HepG2 (cell line): ENCODE data around the gene ISLR. TPM values are rescaled to one million over a fixed set of nuclear protein-coding genes. Genes with fewer than 3 reads are reported as not detected.

Experiments
- ATAC-seq: fragments of 200-7000 bp; cut with Tn5 transposase; 3 replicates; pipeline ENCODE4 v1.9.1; 2020; ENCODE audit warnings: mild to moderate bottlenecking, moderate library complexity
- BruUV-seq: library from RNA; stranded (reverse); fragments of 400-500 nt; replicated peaks from 2 replicates; lab custom pipeline; 2021; lab: Mats Ljungman, UMichigan
- CTCF ChIA-PET: fragments of 300-600 bp; formaldehyde crosslinking; extraction: SDS; loops from one replicate; lab custom pipeline; 2021; ENCODE audit warnings: low total read pairs, inconsistent platforms, low intra/inter-chr PET ratio; lab: Yijun Ruan, JAX
- POLR2A ChIA-PET: fragments of 350-600 bp; sonication (Branson Sonifier 250); formaldehyde crosslinking; loops from one replicate; lab custom pipeline; 2020; ENCODE audit warnings: antibody characterized with exemption, inconsistent platforms; lab: Yijun Ruan, JAX
- DNase-seq: peaks from one replicate; pipeline ENCODE4 v3.0.0-alpha.2; 2015; ENCODE audit warnings: low spot score
- FAIRE-seq: peaks from 3 replicates; lab custom pipeline; 2011; peaks lifted over from hg19 to GRCh38; lab: Jason Lieb, UNC
- H2AFZ ChIP-seq: one replicate; pipeline ENCODE4 v1.6.1; 2011; ENCODE audit warnings: low read length, inconsistent platforms
- H3K27ac ChIP-seq: fragments of 300-600 bp; 3 replicates; pipeline ENCODE4 v1.8.0; 2011; ENCODE audit warnings: mixed run types, mild to moderate bottlenecking, mixed read lengths, low read length, inconsistent platforms; ENCODE audit not compliant: insufficient read depth; ENCODE audit errors: extremely low read length
- H3K27me3 ChIP-seq, 2 experiments: fragments of 200-600 bp in 1 of 2; 2 replicates in 1 of 2; 3 replicates in 1 of 2; pipeline versions ENCODE4 v1.6.0 to v1.8.0; 2011; ENCODE audit warnings: low read length in 2 of 2, mild to moderate bottlenecking in 2 of 2, moderate library complexity in 2 of 2, inconsistent platforms in 1 of 2; ENCODE audit not compliant: insufficient read depth in 2 of 2, control insufficient read depth in 1 of 2
- H3K36me3 ChIP-seq, 2 experiments: fragments of 200-600 bp in 1 of 2; replicated peaks in 1 of 2; 2 replicates in 1 of 2; 3 replicates in 1 of 2; pipeline versions ENCODE4 v1.5.1 to v1.8.0; 2011; ENCODE audit warnings: low read length in 2 of 2, inconsistent platforms in 1 of 2; ENCODE audit not compliant: insufficient read depth in 2 of 2, control insufficient read depth in 1 of 2
- H3K4me1 ChIP-seq: 2 replicates; pipeline ENCODE4 v1.5.1; 2012; ENCODE audit warnings: low read length, inconsistent platforms; ENCODE audit not compliant: insufficient read depth
- H3K4me2 ChIP-seq: 2 replicates; pipeline ENCODE4 v1.6.0; 2011; ENCODE audit warnings: low read depth, low read length, inconsistent platforms
- H3K4me3 ChIP-seq, 3 experiments: fragments of 200-600 bp in 1 of 3; sonication (generic), shearing (Covaris generic) in 1 of 3; replicated peaks in 1 of 3; 2 replicates each; pipeline ENCODE4 v1.5.1; 2011 to 2016; ENCODE audit warnings: low read length in 3 of 3, inconsistent platforms in 2 of 3, low read depth in 2 of 3, mild to moderate bottlenecking in 2 of 3, control low read depth in 1 of 3, mixed read lengths in 1 of 3; ENCODE audit not compliant: insufficient read depth in 1 of 3
- H3K79me2 ChIP-seq: one replicate; pipeline ENCODE4 v1.6.1; 2011; ENCODE audit warnings: low read length, inconsistent platforms; ENCODE audit not compliant: insufficient read depth
- H3K9ac ChIP-seq: 2 replicates; pipeline ENCODE4 v1.6.0; 2011; ENCODE audit warnings: mild to moderate bottlenecking, low read depth, low read length, inconsistent platforms; ENCODE audit not compliant: insufficient read depth
- H3K9me3 ChIP-seq: 2 replicates; pipeline ENCODE4 v1.5.1; 2012; ENCODE audit warnings: mild to moderate bottlenecking, low read length
- H4K20me1 ChIP-seq: 2 replicates; pipeline ENCODE4 v1.6.0; 2011; ENCODE audit warnings: inconsistent platforms, mild to moderate bottlenecking, low read length, moderate library complexity; ENCODE audit not compliant: insufficient read depth
- CBX2 ChIP-seq, 2 experiments: fragments of 200-600 bp in 1 of 2; sonication (generic); formaldehyde crosslinking in 1 of 2; IDR thresholded peaks; 2 replicates each; pipeline versions ENCODE4 v1.7.0 to v1.8.1; 2018 to 2022; ENCODE audit warnings: low read depth in 2 of 2, low read length in 1 of 2, mild to moderate bottlenecking in 1 of 2, missing genetic modification reagents in 1 of 2
- CEBPZ ChIP-seq: IDR thresholded peaks from 2 replicates; pipeline ENCODE4 v1.6.1; 2012; ENCODE audit warnings: low read length, improper control_type of control experiment
- CERS6 ChIP-seq: sonication (generic); formaldehyde crosslinking; IDR thresholded peaks from 2 replicates; pipeline ENCODE4 v1.5.0; 2020; ENCODE audit warnings: missing genetic modification reagents
- ELF3 ChIP-seq: IDR thresholded peaks from 2 replicates; pipeline ENCODE4 v1.6.1; 2016; ENCODE audit warnings: missing genetic modification reagents, missing compliant biosample characterization
- ELF4 ChIP-seq: sonication (generic); formaldehyde crosslinking; IDR thresholded peaks from 2 replicates; pipeline ENCODE4 v1.5.0; 2020; ENCODE audit warnings: missing genetic modification reagents, mild to moderate bottlenecking, moderate library complexity, borderline replicate concordance
- ONECUT2 ChIP-seq: sonication (generic); formaldehyde crosslinking; IDR thresholded peaks from 2 replicates; pipeline ENCODE4 v1.4.0; 2020; ENCODE audit warnings: missing genetic modification reagents
- TARDBP ChIP-seq: sonication (generic); formaldehyde crosslinking; IDR thresholded peaks from 2 replicates; pipeline ENCODE4 v1.8.0; 2022; ENCODE audit warnings: mild to moderate bottlenecking, missing genetic modification reagents
- TFDP1 ChIP-seq: IDR thresholded peaks from 2 replicates; pipeline ENCODE4 v1.6.1; 2016; ENCODE audit warnings: missing compliant biosample characterization, missing genetic modification reagents, borderline replicate concordance
- ZBTB3 ChIP-seq: sonication (generic); formaldehyde crosslinking; IDR thresholded peaks from 2 replicates; pipeline ENCODE4 v1.4.0; 2020; ENCODE audit warnings: low read depth, mild to moderate bottlenecking, moderate library complexity, missing genetic modification reagents, borderline replicate concordance
- ZBTB33 ChIP-seq: sonication (generic); formaldehyde crosslinking; IDR thresholded peaks from 2 replicates; pipeline ENCODE4 v1.4.0; 2020; ENCODE audit warnings: missing genetic modification reagents
- ZMYM4 ChIP-seq: sonication (generic); formaldehyde crosslinking; IDR thresholded peaks from 2 replicates; pipeline ENCODE4 v1.8.1; 2023; ENCODE audit warnings: mild to moderate bottlenecking, missing genetic modification reagents
- ZNF563 ChIP-seq: sonication (generic); formaldehyde crosslinking; IDR thresholded peaks from 2 replicates; pipeline ENCODE4 v1.8.0; 2022; ENCODE audit warnings: mild to moderate bottlenecking, moderate library complexity, missing genetic modification reagents
- ZNF580 ChIP-seq: IDR thresholded peaks from 2 replicates; pipeline ENCODE4 v1.6.1; 2016; ENCODE audit warnings: low read depth, borderline replicate concordance
- ZNF768 ChIP-seq: sonication (generic); formaldehyde crosslinking; IDR thresholded peaks from 2 replicates; pipeline ENCODE4 v1.4.0; 2020; ENCODE audit warnings: missing genetic modification reagents
- ZZZ3 ChIP-seq: sonication (generic); formaldehyde crosslinking; IDR thresholded peaks from 2 replicates; pipeline ENCODE4 v1.4.0; 2020; ENCODE audit warnings: missing genetic modification reagents, mild to moderate bottlenecking, borderline replicate concordance
- WGBS: methylation state at CpG from one replicate; pipeline ENCODE4 v1.1.6; 2017; ENCODE audit warnings: low lambda C conversion rate; 5-methylcytosine and 5-hydroxymethylcytosine counted together
- in situ Hi-C: cut with HindIII; loops from 2 replicates; pipeline ENCODE4 v1.10.0; 2017; ENCODE audit warnings: low pct_unique_long_range_greater_than_20kb; ENCODE audit not compliant: extremely low pct_ligation_motif_present
- intact Hi-C: fragments of 100-400 bp; cut with micrococcal nuclease; formaldehyde crosslinking; loops from one replicate; pipeline ENCODE4 v1.10.0; 2022; ENCODE audit not compliant: unreplicated experiment
- polyA plus RNA-seq, 8 experiments: library from polyadenylated mRNA; depleted of rRNA in 3 of 8; stranded (reverse) in 7 of 8; unstranded in 1 of 8; fragments of >200 nt; fragmentation: Illumina TruSeq in 4 of 8; extraction: Trizol in 4 of 8; gene quantifications; 2 replicates each; pipeline versions ENCODE4 v1.2.1 to v1.2.3, GENCODE V29; 2011 to 2016; ENCODE audit warnings: low read depth in 4 of 8, missing spikeins in 1 of 8, mixed read lengths in 1 of 8; ENCODE audit not compliant: insufficient read depth in 1 of 8
- total RNA-seq, 5 experiments: library from RNA; depleted of rRNA; stranded (reverse); fragments of >200 nt; fragmentation: Illumina TruSeq; extraction: Trizol; gene quantifications; 2 replicates each; pipeline ENCODE4 v1.2.3, GENCODE V29; 2016; ENCODE audit warnings: low read depth in 1 of 5

ISLR gene
- total and polyA plus RNA-seq, 2 of the 13 experiments (the other 11 are each of a cell fraction or from before 2014, with no cell fraction given): not detected

- DNase-seq (peak; percentile 58), FAIRE-seq (no peak), ATAC-seq (peak; percentile 97)
- peak overlapping the region; percentile 18; the same call in 1 of the 2 replicates for H3K4me2 ChIP-seq
- H3K27ac ChIP-seq: no peak overlapping the region
- no peaks in the 10 kb centered on the region for H3K4me1 ChIP-seq
- peaks cover 10 to 51% of the 10 kb centered on the region in 2 experiments; a peak in 4 of 5 replicates for H3K27me3 ChIP-seq
- CTCF ChIA-PET: interaction anchor here (0.7 to 3.1 kb wide), 5 partner anchors 175 to 195 kb away, joined by 3 to 19 read pairs (median 8); no protein-coding TSS in a partner anchor
- H4K20me1 ChIP-seq: 0 out of 2 replicates have a peak, but pooled peaks cover 2% of the 10 kb centered on the region
- H3K79me2 ChIP-seq: no peaks in the 10 kb centered on the region
- POLR2A ChIA-PET: no interaction called here
- H3K9me3 ChIP-seq: no peaks in the 10 kb centered on the region
- H2AFZ ChIP-seq: no peak overlapping the region
- H3K4me3 ChIP-seq: no peak overlapping the region
- H3K9ac ChIP-seq: no peak overlapping the region
- WGBS: 64% methylated on average over 10 of the region's 44 CpGs
- intact Hi-C loops: loop anchor here (1.0 kb wide), 2 partner anchors 176 to 193 kb away; no protein-coding TSS in a partner anchor
- in situ Hi-C loops: loop anchor here (5.0 kb wide), 1 partner anchor 180 kb away; no protein-coding TSS in a partner anchor
- BruUV-seq: no TSS peak
- no peaks in the 10 kb centered on the region for H3K36me3 ChIP-seq
- TF ChIP-seq ZNF563 (CRISPR knock-in tag) (no peak), ZBTB33 (CRISPR knock-in tag) (peak; percentile 37; the same call in 1 of the 2 replicates), ZNF768 (peak; percentile 66; the same call in 1 of the 2 replicates), CEBPZ (no peak), TFDP1 (no peak), CERS6 (no peak), TARDBP (CRISPR knock-in tag) (no peak), ZNF580 (CRISPR knock-in tag) (no peak), ELF4 (CRISPR knock-in tag) (no peak), ZBTB3 (CRISPR knock-in tag) (no peak), ZZZ3 (no peak), ONECUT2 (CRISPR knock-in tag) (no peak), CBX2 (IDR thresholded peaks at IDR 0.05; ENCODE audit: low read depth, low read length) (no peak), CBX2 (CRISPR knock-in tag; IDR thresholded peaks at IDR 0.05; ENCODE audit: low read depth) (no peak), ELF3 (CRISPR knock-in tag) (peak; percentile 38; the same call in 1 of the 2 replicates), ZMYM4 (CRISPR knock-in tag) (no peak)
These were observed 46.1 kb upstream of the ISLR start for GRCh38 chr15:74127255-74127953.
